NCI-H1105 treated with DMSO at 0.1 percent for 48 hours (cell line): ENCODE measurements around the gene GOLGA6L6.
"Not testable (repeated sequence)": the region's sequence is repeated elsewhere in the genome, so short reads cannot be mapped to it uniquely, and the experiment has no call there.

Experiments used
- DNase-seq: peaks from one replicate; lab custom pipeline; 2025; lab: John Stamatoyannopoulos, UW

GOLGA6L6 gene

GRCh38 chr15:20541700-20542099 lies at the start of gene GOLGA6L6:
GOLGA6L6 (minus strand) TSS chr15:20541800; CDS start chr15:20541709, 91 bp downstream.
- DNase-seq = not testable (repeated sequence)

DNA sequence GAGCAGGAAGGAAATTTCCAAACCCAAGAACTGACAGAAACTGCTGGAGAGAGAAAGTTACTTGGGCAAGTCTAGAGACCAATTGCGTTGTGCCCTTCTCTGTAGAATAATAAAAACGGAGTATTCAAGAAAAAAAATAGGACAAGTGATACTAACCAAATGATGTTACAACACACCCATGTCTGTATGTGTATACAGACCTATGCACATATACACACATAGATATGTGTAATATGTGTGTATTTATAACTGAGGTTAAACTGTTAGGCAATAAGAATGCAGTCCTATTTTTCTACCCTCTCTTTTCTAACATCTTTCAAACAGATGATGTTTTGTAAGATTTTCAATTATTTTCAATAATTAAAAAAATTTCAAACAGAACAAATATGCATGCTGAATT lies 48.5 kb upstream of the GOLGA6L6 start:
- DNase-seq = not testable (repeated sequence)

- DNase-seq = not testable (repeated sequence)
These were observed 45.2 kb upstream of the GOLGA6L6 start for GRCh38 chr15:20586821-20587220.

DNA sequence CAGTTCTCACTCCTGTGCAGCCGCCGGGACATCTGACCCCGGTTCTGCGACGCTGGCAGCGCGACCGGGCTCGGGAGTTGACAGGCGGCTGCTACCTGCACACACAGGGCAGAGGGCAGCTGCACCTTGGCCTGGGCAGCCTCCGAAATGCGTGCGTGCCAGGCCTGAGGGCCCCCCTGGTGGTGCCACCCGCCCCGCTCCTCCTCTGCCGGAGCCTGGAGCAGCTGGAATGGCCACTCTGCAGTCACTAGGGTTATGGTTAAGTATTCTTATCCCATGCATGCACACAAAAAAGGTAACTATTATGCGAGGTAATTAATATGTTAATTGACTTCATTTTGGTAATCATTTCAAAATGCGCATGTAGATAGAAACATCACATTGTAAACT lies 41.1 kb upstream of the GOLGA6L6 start:
- not testable (repeated sequence) for DNase-seq

- not testable (repeated sequence) for DNase-seq
These were observed 40.6 kb upstream of the GOLGA6L6 start for GRCh38 chr15:20582109-20582725.

DNA sequence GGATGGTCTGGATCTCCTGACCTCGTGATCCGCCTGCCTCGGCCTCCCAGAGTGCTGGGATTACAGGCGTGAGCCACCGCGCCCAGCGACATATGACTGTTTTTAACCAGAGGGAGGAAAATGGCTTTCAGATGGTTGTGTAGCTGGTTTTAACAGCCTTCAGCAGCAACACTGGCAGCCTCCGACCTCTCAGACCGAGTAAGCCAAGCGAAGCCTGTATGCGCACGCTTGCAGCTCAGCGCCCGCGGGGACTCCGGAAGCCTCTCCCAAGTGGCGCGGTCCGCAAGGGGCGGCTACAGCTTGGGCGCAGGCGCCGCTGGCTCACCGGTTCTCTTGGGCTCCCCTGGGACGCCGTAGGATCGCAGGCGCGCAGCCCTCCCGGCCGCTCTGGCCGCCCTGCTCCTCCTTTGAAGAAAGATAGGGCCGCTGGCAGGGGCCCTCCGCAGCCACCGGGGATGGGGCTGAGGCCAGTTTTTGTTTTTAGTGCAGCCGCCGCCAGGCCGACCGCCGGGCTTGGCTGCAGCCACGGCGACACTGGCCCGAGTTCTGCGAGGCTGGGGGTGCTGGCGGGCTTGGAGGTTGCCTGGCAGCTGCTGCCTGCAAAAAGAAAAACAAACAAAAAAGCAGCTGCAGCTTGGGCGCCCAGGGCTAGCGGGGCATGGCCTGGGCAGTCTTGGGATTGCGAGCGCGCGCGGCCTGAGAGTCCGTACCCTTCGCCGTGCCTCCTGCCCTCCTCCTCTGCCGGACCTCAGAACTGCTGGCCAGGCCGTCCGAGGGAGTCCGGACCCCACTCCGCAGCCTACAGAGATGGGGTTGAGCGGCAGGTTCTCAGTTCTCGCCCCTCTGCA lies 39.9 kb upstream of the GOLGA6L6 start:
- DNase-seq = not testable (repeated sequence)

DNA sequence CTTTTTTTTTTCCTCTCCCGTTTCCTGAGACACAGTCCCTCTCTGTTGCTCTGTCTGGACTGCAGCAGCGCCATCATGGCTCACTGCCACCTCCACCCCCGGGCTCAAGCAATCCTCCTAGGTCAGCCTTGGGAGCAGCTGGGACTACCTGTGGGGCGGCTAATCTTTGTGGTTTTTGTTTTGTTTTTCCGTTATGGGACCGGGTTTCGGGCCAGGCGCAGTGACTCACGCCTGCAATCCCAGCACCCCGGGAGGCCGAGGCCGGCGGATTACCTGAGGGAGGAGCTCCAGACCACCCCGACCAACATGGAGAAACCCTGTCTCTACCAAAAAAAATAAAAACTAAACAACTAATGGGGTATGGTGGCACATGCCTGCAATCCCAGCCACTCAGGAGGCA lies 38.1 kb upstream of the GOLGA6L6 start:
- not testable (repeated sequence) for DNase-seq

- not testable (repeated sequence) for DNase-seq
These were observed 9.7 kb upstream of the GOLGA6L6 start for GRCh38 chr15:20551289-20551688.

GRCh38 chr15:20505926-20506658 lies 35.5 kb downstream of the GOLGA6L6 start:
- DNase-seq = not testable (repeated sequence)

DNA sequence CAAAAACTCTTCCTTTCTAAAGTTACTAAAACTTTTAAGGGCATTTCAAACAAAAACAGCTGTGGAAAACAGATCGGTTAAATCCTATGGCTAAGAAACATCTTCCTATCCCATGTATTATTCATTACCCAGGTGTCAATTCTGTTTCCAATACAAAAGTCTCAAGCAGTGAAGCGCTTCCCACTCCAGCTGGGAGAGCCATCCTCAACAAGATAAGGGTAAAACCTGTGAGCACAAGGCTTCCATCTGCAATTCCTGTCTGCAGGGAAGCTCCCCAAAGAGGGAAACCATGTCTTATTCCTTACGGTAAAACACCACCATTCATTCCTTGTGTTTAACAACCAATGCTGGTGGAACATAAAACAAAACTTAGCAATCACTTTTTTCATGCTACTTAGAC lies 38.8 kb downstream of the GOLGA6L6 start:
- DNase-seq = not testable (repeated sequence)

GRCh38 chr15:20501512-20502222 lies 39.9 kb downstream of the GOLGA6L6 start:
- not testable (repeated sequence) for DNase-seq

- not testable (repeated sequence) for DNase-seq
These were observed 43.8 kb downstream of the GOLGA6L6 start for GRCh38 chr15:20497781-20498180.

- not testable (repeated sequence) for DNase-seq
These were observed 48.6 kb downstream of the GOLGA6L6 start for GRCh38 chr15:20493035-20493434.

GRCh38 chr15:20492598-20492997 lies 49.0 kb downstream of the GOLGA6L6 start:
- not testable (repeated sequence) for DNase-seq

DNA sequence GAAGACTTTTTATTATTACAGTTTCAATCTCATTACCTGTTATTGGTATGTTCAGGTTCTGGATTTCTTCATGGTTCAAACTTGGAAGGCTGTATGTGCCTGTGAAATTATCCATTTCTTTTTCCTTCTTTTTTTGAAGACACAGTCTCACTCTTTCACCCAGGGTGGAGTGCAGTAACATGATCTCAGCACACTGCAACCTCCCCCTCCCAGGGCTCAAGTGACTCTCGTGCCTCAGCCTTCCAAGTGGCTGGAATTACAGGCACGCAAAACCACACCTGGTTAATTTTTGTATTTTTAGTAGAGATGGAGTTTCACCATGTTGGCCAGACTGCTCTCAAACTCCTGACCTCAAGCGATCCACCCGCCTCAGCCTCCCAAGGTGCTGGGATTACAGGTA lies 52.3 kb downstream of the GOLGA6L6 start:
- not testable (repeated sequence) for DNase-seq
